ENCODE results near the gene IRS2.
"Not testable (repeated sequence)": the region's sequence is repeated elsewhere in the genome, so short reads cannot be mapped to it uniquely, and the experiment has no call there.

Gene IRS2, protein sequence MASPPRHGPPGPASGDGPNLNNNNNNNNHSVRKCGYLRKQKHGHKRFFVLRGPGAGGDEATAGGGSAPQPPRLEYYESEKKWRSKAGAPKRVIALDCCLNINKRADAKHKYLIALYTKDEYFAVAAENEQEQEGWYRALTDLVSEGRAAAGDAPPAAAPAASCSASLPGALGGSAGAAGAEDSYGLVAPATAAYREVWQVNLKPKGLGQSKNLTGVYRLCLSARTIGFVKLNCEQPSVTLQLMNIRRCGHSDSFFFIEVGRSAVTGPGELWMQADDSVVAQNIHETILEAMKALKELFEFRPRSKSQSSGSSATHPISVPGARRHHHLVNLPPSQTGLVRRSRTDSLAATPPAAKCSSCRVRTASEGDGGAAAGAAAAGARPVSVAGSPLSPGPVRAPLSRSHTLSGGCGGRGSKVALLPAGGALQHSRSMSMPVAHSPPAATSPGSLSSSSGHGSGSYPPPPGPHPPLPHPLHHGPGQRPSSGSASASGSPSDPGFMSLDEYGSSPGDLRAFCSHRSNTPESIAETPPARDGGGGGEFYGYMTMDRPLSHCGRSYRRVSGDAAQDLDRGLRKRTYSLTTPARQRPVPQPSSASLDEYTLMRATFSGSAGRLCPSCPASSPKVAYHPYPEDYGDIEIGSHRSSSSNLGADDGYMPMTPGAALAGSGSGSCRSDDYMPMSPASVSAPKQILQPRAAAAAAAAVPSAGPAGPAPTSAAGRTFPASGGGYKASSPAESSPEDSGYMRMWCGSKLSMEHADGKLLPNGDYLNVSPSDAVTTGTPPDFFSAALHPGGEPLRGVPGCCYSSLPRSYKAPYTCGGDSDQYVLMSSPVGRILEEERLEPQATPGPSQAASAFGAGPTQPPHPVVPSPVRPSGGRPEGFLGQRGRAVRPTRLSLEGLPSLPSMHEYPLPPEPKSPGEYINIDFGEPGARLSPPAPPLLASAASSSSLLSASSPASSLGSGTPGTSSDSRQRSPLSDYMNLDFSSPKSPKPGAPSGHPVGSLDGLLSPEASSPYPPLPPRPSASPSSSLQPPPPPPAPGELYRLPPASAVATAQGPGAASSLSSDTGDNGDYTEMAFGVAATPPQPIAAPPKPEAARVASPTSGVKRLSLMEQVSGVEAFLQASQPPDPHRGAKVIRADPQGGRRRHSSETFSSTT (N-terminal part only)

GRCh38 chr13:109786457-109787134 is at the start of gene IRS2:
TSS of gene IRS2 (minus strand) at chr13:109786583. CDS start at chr13:109786053, 530 bp downstream.
- DNase-seq (ENCODE audit: low spot score): peak; percentile 93

- no peak for DNase-seq (ENCODE audit: low spot score)
Observed at GRCh38 chr13:109834973-109835720, 48.8 kb upstream of the IRS2 start.

- no peak for DNase-seq (ENCODE audit: low spot score)
Observed at GRCh38 chr13:109833940-109834339, 47.6 kb upstream of the IRS2 start.

GRCh38 chr13:109833071-109833470 is 46.7 kb upstream of the IRS2 start:
- DNase-seq (ENCODE audit: low spot score): no peak

DNA sequence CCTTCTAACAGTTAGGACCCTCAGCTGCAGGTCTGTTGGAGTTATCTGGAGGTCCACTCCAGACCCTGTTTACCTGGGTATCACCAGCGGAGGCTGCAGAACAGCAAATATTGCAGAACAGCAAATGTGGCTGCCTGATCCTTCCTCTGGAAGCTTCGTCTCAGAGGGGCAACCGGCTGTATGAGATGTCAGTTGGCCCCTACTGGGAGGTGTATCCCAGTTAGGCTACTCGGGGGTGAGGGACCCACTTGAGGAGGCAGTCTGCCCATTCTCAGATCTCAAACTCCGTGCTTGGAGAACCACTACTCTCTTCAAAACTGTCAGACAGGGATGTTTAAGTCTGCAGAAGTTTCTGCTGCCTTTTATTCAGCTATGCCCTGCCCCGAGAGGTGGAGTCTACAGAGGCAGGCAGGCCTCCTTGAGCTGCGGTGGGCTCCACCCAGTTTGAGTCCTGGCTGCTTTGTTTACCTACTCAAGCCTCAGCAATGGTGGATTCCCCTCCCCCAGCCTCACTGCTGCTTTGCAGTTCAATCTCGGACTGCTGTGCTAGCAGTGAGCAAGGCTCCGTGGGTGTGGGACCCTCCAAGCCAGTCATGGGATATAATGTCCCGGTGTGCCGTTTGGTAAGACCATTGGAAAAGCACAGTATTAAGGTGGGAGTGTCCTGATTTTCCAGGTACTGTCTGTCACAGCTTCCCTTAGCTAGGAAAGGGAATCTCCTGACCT is 42.4 kb upstream of the IRS2 start:
- not testable (repeated sequence) for DNase-seq (ENCODE audit: low spot score)

DNA sequence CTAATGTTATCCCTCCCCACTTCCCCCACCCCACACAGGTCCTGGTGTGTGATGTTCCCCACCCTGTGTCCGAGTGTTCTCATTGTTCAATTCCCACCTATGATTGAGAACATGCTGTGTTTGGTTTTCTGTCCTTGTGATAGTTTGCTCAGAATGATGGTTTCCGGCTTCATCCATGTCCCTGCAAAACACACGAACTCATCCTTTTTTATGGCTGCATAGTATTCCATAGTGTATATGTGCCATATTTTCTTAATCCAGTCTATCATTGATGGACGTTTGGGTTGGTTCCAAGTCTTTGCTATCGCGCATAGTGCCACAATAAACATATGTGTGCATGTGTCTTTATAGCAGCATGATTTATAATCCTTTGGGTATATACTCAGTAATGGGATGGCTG is 36.8 kb upstream of the IRS2 start:
- not testable (repeated sequence) for DNase-seq (ENCODE audit: low spot score)

DNA sequence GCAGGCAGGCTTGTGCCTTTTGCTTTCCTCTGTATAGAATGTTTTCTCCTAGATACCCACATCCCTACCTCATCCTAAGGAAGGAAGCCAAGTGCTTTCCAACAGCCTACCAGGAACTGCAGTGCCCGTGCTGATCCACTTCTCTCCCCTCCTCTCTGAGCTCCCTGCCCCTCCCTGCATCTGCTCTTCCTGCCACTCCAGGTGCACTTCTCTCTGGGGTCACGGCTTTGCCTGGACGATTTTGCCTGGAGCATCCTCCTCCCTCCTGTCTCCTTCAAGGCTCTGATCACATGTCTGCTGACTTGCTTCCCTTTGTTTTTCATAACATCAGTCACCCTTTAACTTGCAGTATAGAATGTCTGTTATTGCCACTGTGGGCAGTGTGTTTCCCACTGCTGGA is 34.7 kb upstream of the IRS2 start:
- DNase-seq (ENCODE audit: low spot score): no peak

DNA sequence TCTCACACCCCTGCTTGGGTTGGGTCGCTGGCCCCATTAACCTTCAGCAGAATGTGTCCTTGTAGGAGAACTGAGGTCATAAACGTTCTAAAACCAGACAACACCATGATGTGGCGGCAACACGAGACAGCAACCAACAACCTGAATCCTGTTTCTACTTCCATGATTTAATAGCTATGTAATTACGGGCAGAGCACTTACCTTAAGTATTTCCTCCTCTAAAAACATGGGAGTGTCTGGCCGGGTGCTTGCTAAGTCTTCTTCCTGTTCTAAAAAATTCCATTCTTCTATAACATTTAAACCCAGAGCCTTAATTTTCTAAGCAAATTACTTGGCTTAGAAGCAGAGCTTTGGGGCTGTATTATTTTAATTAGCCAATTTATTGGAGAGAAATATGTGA is 33.5 kb upstream of the IRS2 start:
- no peak for DNase-seq (ENCODE audit: low spot score)

DNA sequence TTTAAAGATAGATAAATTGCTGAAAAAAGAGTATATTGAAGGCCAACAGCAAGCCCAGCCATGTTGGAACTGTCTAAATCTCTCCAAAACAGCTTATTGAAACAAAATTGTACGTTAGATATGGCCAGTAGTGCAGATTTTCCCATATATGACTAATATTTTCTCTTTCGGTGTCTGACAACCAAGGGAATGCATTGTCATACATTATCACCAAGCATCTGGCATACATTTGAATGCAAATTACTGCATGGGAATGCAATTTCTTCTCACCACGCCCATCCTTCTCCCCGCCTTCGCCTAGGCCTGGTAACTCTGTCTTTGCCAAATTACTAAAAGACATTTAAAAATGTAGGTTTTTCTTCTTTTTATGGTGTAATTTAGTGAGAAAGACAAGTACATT is 32.5 kb upstream of the IRS2 start:
- DNase-seq (ENCODE audit: low spot score): no peak

DNA sequence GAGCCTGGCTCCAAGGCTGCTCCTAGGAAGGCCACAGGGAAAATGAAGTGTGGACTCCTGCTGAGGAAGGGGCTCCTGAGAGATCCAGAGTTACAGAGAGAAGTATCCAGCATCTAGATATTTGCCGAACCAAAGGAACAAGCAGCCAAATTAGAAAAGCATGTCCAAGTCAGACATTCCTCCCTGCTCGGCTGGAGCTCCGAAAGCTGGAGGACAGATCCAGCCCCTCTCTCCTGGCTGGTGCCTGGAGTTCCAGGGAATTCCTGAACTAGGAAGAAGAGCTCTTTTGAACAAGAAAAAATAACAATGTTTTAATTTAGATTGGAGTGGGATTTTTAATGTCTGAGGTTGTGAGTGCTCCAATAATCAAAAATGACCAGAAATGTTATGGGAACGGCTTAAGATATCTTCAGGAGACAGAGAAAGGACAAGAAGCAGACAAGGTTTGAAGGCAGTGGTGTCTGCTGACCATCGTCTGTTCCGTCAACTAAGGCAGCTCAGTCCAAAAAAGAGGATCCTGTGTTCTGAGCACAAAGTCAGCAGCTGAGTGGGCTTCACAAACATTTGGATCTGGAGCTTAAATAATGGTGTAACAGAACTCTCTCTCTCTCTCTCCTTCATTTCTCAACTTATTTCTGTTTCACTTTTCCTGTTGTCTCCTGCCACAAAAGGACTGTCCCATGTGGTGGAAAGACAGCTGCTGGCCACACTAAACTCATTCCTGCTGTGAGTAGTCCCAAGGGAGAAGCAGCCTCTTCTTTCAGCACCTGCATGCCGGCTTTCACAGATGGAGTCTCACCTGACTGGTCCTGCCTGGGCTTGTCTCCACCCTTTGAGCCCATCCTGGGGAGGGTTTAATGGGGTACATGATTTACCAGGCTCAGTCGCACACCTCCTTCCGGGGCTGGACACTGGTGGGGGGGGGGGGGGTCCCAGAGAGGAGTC is 31.5 kb upstream of the IRS2 start:
- no peak for DNase-seq (ENCODE audit: low spot score)

- DNase-seq (ENCODE audit: low spot score): no peak
Observed at GRCh38 chr13:109816808-109817203, 30.4 kb upstream of the IRS2 start.

GRCh38 chr13:109816112-109816807 is 29.9 kb upstream of the IRS2 start:
- no peak for DNase-seq (ENCODE audit: low spot score)

DNA sequence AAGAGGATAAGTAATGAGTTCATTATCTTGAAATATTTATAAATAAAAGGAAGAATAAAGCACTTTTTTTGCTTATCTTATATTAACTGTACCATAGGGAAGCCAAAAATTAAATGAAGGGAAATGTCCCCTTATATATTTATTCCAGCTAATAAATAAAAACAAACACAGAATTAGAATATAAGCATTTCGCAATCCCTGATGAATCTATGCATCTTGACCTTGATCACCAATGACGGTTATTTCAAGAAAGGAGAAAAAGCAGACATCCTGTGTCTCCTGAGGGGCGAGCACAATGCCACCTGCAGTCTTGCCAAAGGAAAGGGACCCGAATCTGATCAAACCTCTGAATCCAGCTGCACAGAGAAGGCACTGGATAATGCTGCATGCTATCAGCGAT is 29.3 kb upstream of the IRS2 start:
- DNase-seq (ENCODE audit: low spot score): no peak

DNA sequence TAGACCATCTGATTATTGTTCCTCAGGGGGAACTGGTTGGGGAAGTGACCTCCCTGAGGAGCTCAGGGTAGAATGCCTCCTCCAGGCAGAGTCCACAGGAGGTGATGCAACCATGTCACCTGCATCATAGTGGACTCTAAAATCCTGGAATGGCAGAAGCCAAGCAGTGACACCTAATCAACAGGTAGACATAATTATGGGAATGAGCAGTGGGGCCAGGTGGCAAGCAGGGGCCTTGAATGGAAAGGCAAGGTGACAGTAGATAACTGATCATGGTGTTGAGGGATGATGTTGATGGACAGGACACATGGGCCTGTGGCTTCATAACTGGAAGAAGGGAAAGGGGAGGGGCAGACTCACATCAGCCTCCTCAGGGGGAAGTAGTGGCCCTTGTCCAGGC is 27.3 kb upstream of the IRS2 start:
- DNase-seq (ENCODE audit: low spot score): no peak

- no peak for DNase-seq (ENCODE audit: low spot score)
Observed at GRCh38 chr13:109812382-109812781, 26.0 kb upstream of the IRS2 start.

DNA sequence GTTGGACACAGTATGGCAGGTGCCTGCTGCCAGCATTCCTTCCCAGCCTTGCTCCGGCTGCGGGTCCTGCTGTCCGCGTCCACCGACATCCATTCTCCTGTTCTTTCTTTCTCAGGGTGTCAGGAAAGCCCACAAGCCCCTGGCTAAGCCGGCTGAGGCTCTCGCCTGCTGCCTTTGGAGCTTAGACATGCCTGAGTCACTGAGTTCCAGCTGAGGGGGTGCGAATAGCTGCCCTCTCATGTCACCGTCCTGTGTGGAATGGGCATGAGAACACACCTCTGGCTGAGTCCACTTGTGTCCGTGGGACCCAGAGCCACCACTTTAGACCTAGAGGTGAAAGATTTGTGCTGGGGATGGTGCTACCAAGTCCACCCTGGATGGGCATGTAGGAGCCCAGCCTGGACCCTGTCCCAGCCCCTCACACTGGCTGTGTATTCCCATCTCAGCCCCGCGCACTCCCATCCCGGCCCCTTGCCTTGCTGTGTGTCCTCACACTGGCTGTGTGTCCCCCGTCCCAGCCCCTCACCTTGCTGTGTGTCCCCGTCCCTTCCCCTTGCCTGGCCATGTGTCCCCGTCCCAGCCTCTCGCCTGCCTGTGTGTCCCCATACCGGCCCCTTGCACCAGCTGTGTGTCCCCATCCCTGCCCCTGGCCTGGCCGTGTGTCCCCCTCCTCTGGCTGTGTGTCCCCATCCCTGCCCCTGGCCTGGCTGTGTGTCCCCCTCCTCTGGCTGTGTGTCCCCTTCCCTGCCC is 24.6 kb upstream of the IRS2 start:
- no peak for DNase-seq (ENCODE audit: low spot score)

- no peak for DNase-seq (ENCODE audit: low spot score)
Observed at GRCh38 chr13:109809216-109809932, 23.0 kb upstream of the IRS2 start.
